ENCODE results near the gene SLC35C1. TPM values are rescaled to one million over a fixed set of nuclear protein-coding genes. Genes with fewer than 3 reads are reported as not detected.

SLC35C1 gene
- total RNA-seq, 1 donor from 2014 or later = 5.7 TPM

GRCh38 chr11:45771193-45771565 lies 33.8 kb upstream of the SLC35C1 start:
- intact Hi-C loops (cut with micrococcal nuclease) = loop anchor here (5.0 to 10.0 kb wide), 2 partner anchors 364 to 396 kb away; no protein-coding TSS in a partner anchor
- H3K36me3 ChIP-seq = no peaks in the 10 kb centered on the region
- H3K4me3 ChIP-seq = peak overlapping the region; percentile 72
- H3K4me1 ChIP-seq = peaks cover 22% of the 10 kb centered on the region
- H3K9me3 ChIP-seq (replicated peaks) = no peaks in the 10 kb centered on the region
- TF ChIP-seq, protein P1, sequence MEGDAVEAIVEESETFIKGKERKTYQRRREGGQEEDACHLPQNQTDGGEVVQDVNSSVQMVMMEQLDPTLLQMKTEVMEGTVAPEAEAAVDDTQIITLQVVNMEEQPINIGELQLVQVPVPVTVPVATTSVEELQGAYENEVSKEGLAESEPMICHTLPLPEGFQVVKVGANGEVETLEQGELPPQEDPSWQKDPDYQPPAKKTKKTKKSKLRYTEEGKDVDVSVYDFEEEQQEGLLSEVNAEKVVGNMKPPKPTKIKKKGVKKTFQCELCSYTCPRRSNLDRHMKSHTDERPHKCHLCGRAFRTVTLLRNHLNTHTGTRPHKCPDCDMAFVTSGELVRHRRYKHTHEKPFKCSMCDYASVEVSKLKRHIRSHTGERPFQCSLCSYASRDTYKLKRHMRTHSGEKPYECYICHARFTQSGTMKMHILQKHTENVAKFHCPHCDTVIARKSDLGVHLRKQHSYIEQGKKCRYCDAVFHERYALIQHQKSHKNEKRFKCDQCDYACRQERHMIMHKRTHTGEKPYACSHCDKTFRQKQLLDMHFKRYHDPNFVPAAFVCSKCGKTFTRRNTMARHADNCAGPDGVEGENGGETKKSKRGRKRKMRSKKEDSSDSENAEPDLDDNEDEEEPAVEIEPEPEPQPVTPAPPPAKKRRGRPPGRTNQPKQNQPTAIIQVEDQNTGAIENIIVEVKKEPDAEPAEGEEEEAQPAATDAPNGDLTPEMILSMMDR (IDR thresholded peaks at IDR 0.05; ENCODE audit: borderline replicate concordance) = peak; percentile 95
- DNase-seq = peak; percentile 67
- H3K27me3 ChIP-seq (ENCODE audit: low read depth) = no peaks in the 10 kb centered on the region
- H3K27ac ChIP-seq (replicated peaks) = peak overlapping the region; percentile 87

DNA sequence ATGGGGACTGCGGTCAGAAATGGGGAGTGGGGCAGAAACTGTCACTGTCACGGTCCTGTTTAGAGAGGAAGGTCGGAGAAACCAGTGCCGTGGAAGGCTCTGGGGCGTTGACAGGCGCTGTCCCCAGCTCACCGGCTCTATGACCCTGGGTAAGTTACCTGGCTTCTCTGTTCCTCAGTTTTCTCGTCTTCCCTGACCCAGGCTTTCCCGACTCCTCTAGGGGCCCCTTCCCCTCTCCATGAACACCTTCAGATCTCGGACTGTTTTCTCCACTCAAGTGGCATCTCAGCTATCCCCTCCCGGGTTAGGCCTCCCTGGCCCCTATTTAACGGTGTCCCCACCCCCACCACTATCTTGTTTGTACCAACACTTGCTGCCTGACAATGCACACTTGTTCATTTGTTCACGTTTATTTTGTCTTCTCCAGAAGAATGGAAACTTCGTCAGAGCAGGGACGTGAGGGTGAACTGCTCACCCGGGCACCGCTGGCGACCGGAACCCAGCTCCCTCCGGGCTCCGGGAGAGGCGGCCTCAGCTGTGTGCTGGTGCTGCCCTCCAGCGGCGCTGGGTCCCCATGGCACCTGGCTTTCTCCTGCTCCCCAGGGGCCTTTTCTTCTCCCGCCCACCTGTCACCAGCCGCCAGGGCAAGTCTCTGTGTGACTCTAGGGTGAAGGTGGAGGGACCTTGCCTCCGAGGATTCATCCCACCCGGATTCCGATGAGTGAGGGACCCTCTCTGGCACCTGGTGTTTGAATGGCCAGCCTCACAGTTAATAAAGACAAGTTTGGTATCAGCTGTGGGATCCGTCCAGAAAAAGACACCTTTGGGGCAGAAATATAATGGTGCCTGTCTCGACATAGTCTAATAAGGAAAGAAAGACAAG lies 33.1 kb upstream of the SLC35C1 start:
- Histone ChIP-seq H3K4me1 (peaks cover 17% of the 10 kb centered on the region), H3K27ac (replicated peaks) (peak overlapping the region; percentile 87), H3K27me3 (ENCODE audit: low read depth) (no peaks in the 10 kb centered on the region), H3K9me3 (replicated peaks) (no peaks in the 10 kb centered on the region), H3K4me3 (peak overlapping the region; percentile 72), H3K36me3 (no peaks in the 10 kb centered on the region)
- DNase-seq = peak; percentile 87
- TF ChIP-seq, protein P1 (IDR thresholded peaks at IDR 0.05; ENCODE audit: borderline replicate concordance) = peak; percentile 95
- intact Hi-C loops (cut with micrococcal nuclease) = loop anchor here (5.0 to 10.0 kb wide), 2 partner anchors 365 to 397 kb away; no protein-coding TSS in a partner anchor

- TF ChIP-seq, protein P1 (IDR thresholded peaks at IDR 0.05; ENCODE audit: borderline replicate concordance) = no peak
- H3K9me3 ChIP-seq (replicated peaks) = no peaks in the 10 kb centered on the region
- peaks cover 14% of the 10 kb centered on the region for H3K4me1 ChIP-seq
- no peaks in the 10 kb centered on the region for H3K36me3 ChIP-seq
- H3K4me3 ChIP-seq = peak overlapping the region; percentile 72
- H3K27me3 ChIP-seq (ENCODE audit: low read depth) = no peaks in the 10 kb centered on the region
- intact Hi-C loops (cut with micrococcal nuclease) = loop anchor here (5.0 to 10.0 kb wide), 2 partner anchors 365 to 398 kb away; no protein-coding TSS in a partner anchor
- peak overlapping the region; percentile 87 for H3K27ac ChIP-seq (replicated peaks)
- no peak for DNase-seq
Observed at GRCh38 chr11:45772449-45772774, 32.5 kb upstream of the SLC35C1 start.

DNA sequence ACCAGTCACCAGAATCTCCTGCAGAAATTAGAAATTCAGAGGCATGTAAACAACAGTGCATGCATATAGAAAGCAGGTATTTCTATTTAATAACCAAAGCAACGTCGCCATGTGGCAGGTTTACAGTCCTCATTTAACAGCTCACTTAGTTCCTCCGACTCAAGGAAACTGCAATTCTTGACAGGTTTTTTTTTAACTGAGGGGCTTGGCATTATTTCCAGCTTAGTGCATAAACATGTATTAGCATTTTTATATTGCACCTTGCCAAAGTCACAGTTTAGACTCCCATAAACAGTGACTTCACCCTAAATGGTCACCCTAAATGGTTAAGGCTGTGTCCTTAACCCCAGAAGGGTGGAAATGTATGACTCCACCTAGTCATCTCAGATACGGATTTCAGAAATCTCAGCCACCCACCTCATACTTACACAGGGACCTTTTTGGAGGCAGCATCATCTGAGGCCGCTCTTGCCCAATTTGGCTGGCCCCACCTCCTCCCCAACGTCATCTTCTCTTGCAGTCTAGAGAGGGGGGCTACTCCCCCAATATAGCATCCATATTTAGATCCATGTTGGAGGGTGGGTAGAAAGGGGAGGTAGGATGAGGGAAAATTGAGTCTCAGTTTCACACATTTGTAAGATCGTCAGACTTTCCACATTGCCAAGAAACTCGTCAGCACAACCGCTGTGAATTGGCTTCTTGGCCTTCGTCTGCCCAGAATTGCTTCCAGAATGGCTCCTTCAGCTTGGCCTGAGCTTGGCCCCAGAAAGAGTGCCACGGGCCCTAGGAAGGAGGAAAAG lies 31.8 kb upstream of the SLC35C1 start:
- intact Hi-C loops (cut with micrococcal nuclease) = loop anchor here (5.0 to 10.0 kb wide), 2 partner anchors 366 to 398 kb away; no protein-coding TSS in a partner anchor
- Histone ChIP-seq H3K4me1 (peaks cover 14% of the 10 kb centered on the region), H3K27me3 (ENCODE audit: low read depth) (peaks cover 6% of the 10 kb centered on the region), H3K36me3 (no peaks in the 10 kb centered on the region), H3K27ac (replicated peaks) (no peak overlapping the region), H3K9me3 (replicated peaks) (no peaks in the 10 kb centered on the region), H3K4me3 (no peak overlapping the region)
- TF ChIP-seq, protein P1 (IDR thresholded peaks at IDR 0.05; ENCODE audit: borderline replicate concordance) = no peak
- no peak for DNase-seq

Data from left ventricle myocardium inferior (tissue), 1 donor.